ENCODE measurements around the gene ACRBP.

Gene ACRBP

DNA sequence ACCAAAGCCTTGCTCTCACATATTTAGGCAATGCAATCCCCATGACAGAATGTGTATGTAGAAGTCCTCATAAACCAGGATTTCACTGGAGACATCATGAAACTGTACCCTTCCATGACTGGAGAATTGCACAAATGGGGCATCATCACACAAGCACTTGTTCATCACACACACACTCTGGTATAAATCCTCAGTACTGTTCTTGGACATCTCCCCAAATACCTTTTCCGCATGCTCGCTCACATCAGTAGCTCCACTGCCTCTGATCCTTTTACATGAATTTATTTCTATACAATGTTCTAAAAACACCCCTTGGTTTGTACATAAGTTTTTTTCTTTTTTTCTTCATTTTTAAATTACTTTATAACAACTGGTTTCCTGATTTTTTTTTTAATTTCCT, 19.0 kb upstream of the ACRBP start:
- TF ChIP-seq, protein P1, sequence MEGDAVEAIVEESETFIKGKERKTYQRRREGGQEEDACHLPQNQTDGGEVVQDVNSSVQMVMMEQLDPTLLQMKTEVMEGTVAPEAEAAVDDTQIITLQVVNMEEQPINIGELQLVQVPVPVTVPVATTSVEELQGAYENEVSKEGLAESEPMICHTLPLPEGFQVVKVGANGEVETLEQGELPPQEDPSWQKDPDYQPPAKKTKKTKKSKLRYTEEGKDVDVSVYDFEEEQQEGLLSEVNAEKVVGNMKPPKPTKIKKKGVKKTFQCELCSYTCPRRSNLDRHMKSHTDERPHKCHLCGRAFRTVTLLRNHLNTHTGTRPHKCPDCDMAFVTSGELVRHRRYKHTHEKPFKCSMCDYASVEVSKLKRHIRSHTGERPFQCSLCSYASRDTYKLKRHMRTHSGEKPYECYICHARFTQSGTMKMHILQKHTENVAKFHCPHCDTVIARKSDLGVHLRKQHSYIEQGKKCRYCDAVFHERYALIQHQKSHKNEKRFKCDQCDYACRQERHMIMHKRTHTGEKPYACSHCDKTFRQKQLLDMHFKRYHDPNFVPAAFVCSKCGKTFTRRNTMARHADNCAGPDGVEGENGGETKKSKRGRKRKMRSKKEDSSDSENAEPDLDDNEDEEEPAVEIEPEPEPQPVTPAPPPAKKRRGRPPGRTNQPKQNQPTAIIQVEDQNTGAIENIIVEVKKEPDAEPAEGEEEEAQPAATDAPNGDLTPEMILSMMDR (IDR thresholded peaks at IDR 0.05; ENCODE audit: low read depth, low read length), result no peak
- DNase-seq (ENCODE audit: extremely low read depth, low read depth), result no peak

DNA sequence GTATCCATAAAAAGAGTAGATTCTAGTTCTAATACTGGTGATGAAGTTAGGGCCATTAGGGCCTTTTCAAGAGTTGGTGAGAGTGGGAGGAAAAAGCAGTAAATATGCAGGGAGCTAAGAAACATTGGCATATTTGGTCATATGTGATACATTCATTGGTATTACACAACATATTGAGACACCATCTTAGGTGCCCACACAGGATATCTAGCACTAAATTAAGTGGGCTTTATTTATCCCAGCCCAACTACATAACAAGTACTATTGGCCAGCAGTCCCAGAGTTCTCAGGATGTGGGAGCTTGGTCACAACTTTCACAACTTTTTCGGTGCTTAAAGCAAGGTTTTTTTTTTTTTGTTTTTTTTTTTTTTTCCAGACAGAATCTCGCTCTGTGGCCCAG, 17.7 kb upstream of the ACRBP start:
- DNase-seq (ENCODE audit: extremely low read depth, low read depth), result no peak
- TF ChIP-seq, protein P1 (IDR thresholded peaks at IDR 0.05; ENCODE audit: low read depth, low read length), result no peak

DNA sequence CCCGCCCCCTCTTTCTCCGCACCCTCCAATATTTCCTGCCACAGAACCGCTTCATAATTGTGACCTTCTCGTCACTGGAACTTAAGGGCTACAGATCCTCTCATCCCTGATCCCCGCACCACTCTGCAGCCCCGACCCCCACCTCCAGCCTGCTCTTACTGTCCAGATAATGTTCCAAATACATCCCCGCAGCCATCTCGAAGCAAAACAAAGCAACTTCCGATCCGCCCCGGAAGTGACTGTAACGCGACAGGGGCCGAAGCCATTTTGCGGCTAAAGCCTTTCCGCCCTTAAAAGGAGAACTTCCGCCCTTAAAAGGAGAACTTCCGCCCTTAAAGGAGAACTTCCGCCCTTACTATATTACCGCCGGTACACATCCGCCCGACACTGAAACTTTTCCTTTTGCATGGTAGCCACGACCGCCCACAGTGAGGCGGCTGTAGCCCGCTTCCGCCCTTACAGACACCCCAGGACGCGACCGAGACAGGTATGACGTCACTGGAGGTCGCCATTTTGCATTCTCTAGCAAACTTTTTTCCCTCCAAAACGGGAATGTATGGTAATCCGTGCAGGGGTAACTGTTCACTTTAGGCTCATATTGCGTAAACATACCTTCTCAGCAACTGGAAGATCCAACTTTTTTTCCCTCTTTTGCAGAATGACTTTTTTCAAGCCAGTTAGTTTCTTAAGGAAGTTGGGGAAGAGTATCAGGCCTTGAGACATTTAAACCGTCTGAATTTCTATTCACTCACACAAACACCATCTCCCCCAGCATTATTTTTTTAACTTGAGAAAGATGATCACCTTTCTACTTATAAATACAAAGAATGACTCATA, 15.9 kb upstream of the ACRBP start, which contains the start of gene ING4:
ING4 (minus strand) TSS at position 214 of the 837 bp plus-strand sequence; CDS start at position 196, 18 bp downstream.
- peak; percentile 99 for DNase-seq (ENCODE audit: extremely low read depth, low read depth)
- TF ChIP-seq, protein P1 (IDR thresholded peaks at IDR 0.05; ENCODE audit: low read depth, low read length), result no peak

DNA sequence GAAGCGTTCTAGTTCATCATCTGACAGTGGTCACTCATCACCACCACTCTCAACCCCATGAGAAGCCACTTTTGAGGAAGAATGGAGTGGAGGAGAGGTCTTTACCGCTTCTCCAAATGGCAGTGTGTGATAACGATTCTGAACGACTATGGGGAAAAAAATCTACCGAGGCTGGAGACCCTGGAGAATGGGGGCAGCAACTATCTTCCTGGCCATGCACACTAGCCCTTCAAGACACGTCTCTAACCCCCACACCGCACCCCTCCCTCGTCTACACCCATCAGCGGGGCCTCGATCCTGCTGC, 15.3 kb upstream of the ACRBP start:
- TF ChIP-seq, protein P1 (IDR thresholded peaks at IDR 0.05; ENCODE audit: low read depth, low read length), result no peak
- DNase-seq (ENCODE audit: extremely low read depth, low read depth), result no peak

DNA sequence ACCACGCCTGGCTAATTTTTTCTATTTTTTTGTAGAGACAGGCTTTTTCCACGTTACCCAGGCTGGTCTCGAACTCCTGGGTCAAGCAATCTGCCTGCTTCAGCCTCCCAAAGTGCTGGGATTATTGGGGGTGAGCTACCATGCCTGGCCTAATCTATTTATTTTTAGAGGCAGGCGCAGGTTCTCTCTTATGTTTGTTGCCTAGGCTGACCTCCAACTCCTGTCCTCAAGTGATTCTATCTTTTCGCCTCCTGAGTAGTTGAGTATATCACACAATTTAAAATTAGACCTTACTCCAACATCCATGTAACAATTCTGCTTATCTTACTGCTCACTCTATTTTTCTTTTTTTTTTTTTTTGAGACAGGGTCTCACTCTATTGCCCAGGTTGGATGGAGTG, 6.8 kb upstream of the ACRBP start:
- no peak for DNase-seq (ENCODE audit: extremely low read depth, low read depth)
- TF ChIP-seq, protein P1 (IDR thresholded peaks at IDR 0.05; ENCODE audit: low read depth, low read length), result no peak

DNA sequence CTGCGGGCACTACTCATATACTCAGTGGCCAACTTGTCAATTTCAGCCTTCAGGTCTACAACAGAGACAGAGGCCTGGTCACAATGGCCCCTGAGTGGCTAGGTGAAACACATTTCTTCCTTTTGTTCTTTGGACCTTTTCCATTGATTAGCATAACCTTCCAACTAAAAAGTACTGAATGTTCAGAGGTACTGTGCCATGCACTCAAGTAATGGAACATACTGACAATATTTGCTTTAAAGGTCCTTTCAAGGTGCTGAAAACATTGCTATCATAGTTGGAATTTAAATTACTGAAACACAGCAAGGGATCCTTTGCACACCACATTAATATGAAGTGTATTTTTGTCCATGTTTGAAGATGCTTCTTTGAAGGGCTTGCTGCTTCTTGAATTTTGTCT, 6.1 kb upstream of the ACRBP start:
- TF ChIP-seq, protein P1 (IDR thresholded peaks at IDR 0.05; ENCODE audit: low read depth, low read length), result no peak
- no peak for DNase-seq (ENCODE audit: extremely low read depth, low read depth)

DNA sequence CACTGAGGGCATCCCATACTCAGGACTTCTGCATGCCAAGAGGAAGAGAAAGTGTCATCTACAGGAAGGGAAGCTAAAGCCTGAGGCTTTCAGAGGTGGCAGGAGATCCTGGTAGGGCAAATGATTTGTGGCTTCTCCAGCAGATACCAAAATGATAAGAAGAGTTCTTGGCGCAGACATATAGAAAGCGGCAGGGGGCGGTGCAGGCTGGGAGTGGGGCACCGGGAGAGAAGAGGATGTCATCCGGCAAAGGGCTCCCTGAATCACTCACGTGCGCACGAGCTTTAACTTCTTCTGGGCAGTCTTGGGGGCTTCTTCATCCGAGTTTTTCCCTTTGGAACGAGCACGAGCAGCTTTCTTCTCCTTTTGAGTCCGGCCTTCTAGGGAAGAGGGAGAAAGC, 5.2 kb upstream of the ACRBP start:
- no peak for DNase-seq (ENCODE audit: extremely low read depth, low read depth)
- TF ChIP-seq, protein P1 (IDR thresholded peaks at IDR 0.05; ENCODE audit: low read depth, low read length), result no peak

Measured in AG09319 (cell line).